ENCODE data around the gene TFG. TPM values are rescaled to one million over a fixed set of nuclear protein-coding genes. Genes with fewer than 3 reads are reported as not detected.
A peak's percentile ranks its signal among the peaks of the same experiment; 100 is the strongest.

The TFG gene
- total and polyA plus RNA-seq, 2 experiments from 2014 or later: 87.6 to 88.5 TPM

- H3K9me3 Mint-ChIP-seq: no peaks in the 10 kb centered on the region
- no peak for TF ChIP-seq POLR2AphosphoS5 (IDR thresholded peaks at IDR 0.05; ENCODE audit: low read depth)
- no peak for TF ChIP-seq EZH2 (IDR thresholded peaks at IDR 0.05; ENCODE audit: low read depth, unreplicated experiment)
- no peak for TF ChIP-seq NANOG (IDR thresholded peaks at IDR 0.05; ENCODE audit: borderline replicate concordance)
- no peak for TF ChIP-seq STAT1 (IDR thresholded peaks at IDR 0.05; ENCODE audit: unreplicated experiment)
- TF ChIP-seq ZNF114 (CRISPR knock-in tag; IDR thresholded peaks at IDR 0.05): no peak
- TF ChIP-seq ZNF462 (CRISPR knock-in tag; IDR thresholded peaks at IDR 0.05): no peak
- TF ChIP-seq CREB1 (CRISPR knock-in tag; IDR thresholded peaks at IDR 0.05; ENCODE audit: low read depth): no peak
- TF ChIP-seq JUNB (IDR thresholded peaks at IDR 0.05; ENCODE audit: unreplicated experiment): no peak
- no peak for TF ChIP-seq CTCF (conservative IDR thresholded peaks at IDR 0.05; ENCODE audit: low read depth in 2 of 2)
- TF ChIP-seq ZNF331 (CRISPR knock-in tag; IDR thresholded peaks at IDR 0.05; ENCODE audit: low read depth): no peak
- no peak overlapping the region for H3K4me2 ChIP-seq
These were observed 12.1 kb upstream of the TFG start for GRCh38 chr3:100697172-100697571.

More at GRCh38 chr3:100697172-100697571, 12.1 kb upstream of the TFG start:
- no peaks in the 10 kb centered on the region for H3F3A ChIP-seq (replicated peaks; ENCODE audit: low read depth)
- no peak overlapping the region for H3K27ac Mint-ChIP-seq
- no peaks in the 10 kb centered on the region for H3K36me3 Mint-ChIP-seq (ENCODE audit: low read depth)
- H3K4me1 ChIP-seq (ENCODE audit: insufficient read depth): no peaks in the 10 kb centered on the region
- peak overlapping the region; percentile 85 for H2AFZ ChIP-seq
- DNase-seq (ENCODE audit: low spot score) (peak; percentile 29), ATAC-seq (peak; percentile 87)
- no peaks in the 10 kb centered on the region for H3K79me2 ChIP-seq (replicated peaks; ENCODE audit: insufficient read depth)
- H3K27me3 Mint-ChIP-seq (ENCODE audit: insufficient read depth, low read depth, poor library complexity): no peaks in the 10 kb centered on the region
- H3K27me3 ChIP-seq (ENCODE audit: insufficient read depth): no peaks in the 10 kb centered on the region
- H3K4me3 ChIP-seq: no peak overlapping the region
- H4K20me1 ChIP-seq (replicated peaks; ENCODE audit: insufficient read depth): no peaks in the 10 kb centered on the region
- no peak overlapping the region for H3K27ac ChIP-seq (ENCODE audit: low read depth)
- H3K4me1 Mint-ChIP-seq: no peaks in the 10 kb centered on the region
- H3K4me3 Mint-ChIP-seq: no peak overlapping the region
- no peaks in the 10 kb centered on the region for H3K9me2 ChIP-seq (ENCODE audit: insufficient read depth)
- H3K36me3 ChIP-seq (ENCODE audit: insufficient read depth): no peaks in the 10 kb centered on the region
